Upper lobe of left lung (tissue), 4 donors: Measurements from ENCODE around the gene KLF16.

Source experiments
- EP300 ChIP-seq, 4 donors: sonication (generic); formaldehyde crosslinking; IDR thresholded peaks; one replicate each; pipeline ENCODE4 v1.5.1; 2017; ENCODE audit warnings: antibody characterized with exemption in 4 of 4, control low read depth in 2 of 4
- POLR2A ChIP-seq, 4 donors: fragments of 450-650 bp; IDR thresholded peaks; one replicate each; pipeline ENCODE4 v1.5.1; 2016 to 2017; ENCODE audit warnings: antibody characterized with exemption in 4 of 4, mild to moderate bottlenecking in 2 of 4

- TF ChIP-seq POLR2A (IDR thresholded peaks at IDR 0.05) (no peak), EP300 (IDR thresholded peaks at IDR 0.05) (no peak)
Measured at GRCh38 chr19:1824252-1824622, 39.1 kb downstream of the KLF16 start.
